Astrocyte of the cerebellum (primary cell): ENCODE data around the gene HSD17B12.

Experiments
- DNase-seq: peaks from one replicate; pipeline ENCODE4 v3.0.0-alpha.2; 2011; ENCODE audit warnings: low read depth
- H3K4me3 ChIP-seq: 2 replicates; pipeline ENCODE4 v1.5.1; 2011; ENCODE audit warnings: mild to moderate bottlenecking, low read depth, low read length, moderate library complexity
- in situ Hi-C: cut with HindIII; loops from 2 replicates; pipeline ENCODE4 v1.10.0; 2017; ENCODE audit warnings: low sequenced_read_pairs
- TF ChIP-seq, protein P1 (sequence below): IDR thresholded peaks from 2 replicates; pipeline ENCODE4 v1.5.1; 2012; ENCODE audit warnings: low read length, low read depth, moderate library complexity, mild to moderate bottlenecking; ENCODE audit errors: missing control alignments

The HSD17B12 gene

DNA sequence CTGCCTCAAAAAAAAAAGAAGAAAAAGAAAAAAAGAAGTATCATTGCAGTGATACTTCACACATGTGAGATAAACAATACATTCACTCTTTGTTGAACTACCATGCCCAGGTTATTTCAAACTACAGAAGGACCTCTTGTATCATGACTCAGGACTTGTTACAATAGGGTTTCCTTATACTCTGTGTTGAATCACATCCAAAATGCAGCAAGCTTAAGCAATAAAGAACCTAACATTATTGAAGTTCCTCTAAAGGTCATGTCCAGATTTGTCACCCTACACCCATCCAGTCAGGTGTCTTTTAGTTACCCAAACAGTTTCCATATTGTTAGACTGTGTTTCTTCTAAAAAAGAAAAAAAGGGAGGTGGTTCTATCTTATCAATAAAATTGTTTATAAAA is 173.2 kb downstream of the HSD17B12 start:
- in situ Hi-C loops, result no loop called here
- no peak overlapping the region for H3K4me3 ChIP-seq
- DNase-seq, result no peak
- TF ChIP-seq, protein P1, sequence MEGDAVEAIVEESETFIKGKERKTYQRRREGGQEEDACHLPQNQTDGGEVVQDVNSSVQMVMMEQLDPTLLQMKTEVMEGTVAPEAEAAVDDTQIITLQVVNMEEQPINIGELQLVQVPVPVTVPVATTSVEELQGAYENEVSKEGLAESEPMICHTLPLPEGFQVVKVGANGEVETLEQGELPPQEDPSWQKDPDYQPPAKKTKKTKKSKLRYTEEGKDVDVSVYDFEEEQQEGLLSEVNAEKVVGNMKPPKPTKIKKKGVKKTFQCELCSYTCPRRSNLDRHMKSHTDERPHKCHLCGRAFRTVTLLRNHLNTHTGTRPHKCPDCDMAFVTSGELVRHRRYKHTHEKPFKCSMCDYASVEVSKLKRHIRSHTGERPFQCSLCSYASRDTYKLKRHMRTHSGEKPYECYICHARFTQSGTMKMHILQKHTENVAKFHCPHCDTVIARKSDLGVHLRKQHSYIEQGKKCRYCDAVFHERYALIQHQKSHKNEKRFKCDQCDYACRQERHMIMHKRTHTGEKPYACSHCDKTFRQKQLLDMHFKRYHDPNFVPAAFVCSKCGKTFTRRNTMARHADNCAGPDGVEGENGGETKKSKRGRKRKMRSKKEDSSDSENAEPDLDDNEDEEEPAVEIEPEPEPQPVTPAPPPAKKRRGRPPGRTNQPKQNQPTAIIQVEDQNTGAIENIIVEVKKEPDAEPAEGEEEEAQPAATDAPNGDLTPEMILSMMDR, result no peak

DNA sequence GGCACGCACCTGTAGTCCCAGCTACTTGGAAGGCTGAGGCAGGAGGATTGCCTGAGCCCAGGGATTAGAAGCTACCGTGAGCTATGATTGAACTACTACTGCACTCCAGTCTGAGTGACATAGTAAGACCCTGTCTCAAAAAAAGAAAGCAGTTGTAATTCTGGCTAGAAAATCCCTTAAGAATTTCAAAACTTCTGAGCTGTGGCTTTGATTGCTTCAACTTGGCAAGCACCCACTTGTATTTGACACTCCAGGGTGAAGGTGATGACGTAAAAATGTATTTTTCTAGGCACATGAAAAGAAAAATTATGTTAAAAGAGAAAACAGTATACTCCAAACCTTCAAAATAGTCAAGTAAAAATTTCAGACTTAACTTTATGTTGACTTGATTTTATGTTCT is 176.5 kb downstream of the HSD17B12 start:
- in situ Hi-C loops, result no loop called here
- no peak overlapping the region for H3K4me3 ChIP-seq
- TF ChIP-seq, protein P1, result no peak
- no peak for DNase-seq

DNA sequence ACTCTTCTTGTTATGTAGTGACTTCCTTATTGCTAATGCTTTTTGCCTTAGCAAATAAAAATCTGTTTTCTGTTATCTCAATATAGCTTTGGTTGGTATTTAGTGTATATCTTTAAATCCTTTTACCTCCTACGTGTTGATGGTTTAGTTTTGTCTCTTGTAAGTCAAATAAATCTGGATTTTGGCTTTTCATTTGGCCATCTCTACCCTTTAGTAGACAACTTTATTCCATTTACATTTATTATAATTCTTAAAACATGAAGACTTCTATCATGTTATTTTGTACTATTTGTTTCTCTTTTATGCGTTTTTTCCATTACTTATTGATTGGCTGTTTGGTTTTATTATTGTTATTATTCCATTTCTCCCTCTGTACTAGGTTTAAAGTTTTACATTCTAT is 180.6 kb downstream of the HSD17B12 start:
- no peak for DNase-seq
- H3K4me3 ChIP-seq, result no peak overlapping the region
- in situ Hi-C loops, result no loop called here
- TF ChIP-seq, protein P1, result no peak

DNA sequence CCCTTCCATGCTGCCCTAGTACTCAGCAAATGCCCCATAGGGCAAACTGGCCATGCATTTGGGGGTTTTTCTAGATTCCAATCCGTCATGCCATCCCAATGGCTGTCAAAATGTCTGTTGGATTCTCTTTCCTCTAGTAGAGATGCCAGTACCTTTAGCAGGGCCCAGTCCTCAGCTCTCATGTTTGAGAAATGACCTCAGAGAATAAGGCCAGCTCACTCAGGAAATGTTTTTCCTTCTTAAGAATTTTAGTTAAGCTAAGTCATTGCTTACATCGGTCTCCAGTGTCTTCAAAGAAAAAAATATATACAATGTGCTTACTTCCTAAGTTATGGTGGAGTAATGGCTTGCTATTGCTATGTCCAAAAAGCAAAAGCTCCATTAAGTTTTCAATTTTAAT is 186.0 kb downstream of the HSD17B12 start:
- TF ChIP-seq, protein P1, result no peak
- in situ Hi-C loops, result no loop called here
- H3K4me3 ChIP-seq, result no peak overlapping the region
- DNase-seq, result no peak

DNA sequence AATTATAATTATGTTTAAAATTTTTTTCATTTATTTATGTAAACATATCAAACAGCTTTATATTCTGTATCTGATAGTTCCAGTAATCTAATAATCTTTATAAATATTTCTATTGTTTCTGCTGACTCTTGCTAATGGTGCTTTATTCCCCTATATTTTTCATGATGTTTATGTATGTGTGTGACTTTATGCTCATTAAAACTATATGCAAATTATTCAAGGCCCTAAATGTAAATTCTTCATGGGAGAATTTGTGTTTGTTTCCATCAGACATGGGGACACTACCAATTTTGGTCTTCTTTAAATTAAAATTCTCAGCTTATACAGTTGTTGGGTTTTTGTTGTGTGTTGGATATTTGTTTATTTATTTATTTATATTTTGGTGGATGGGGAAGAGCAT is 186.4 kb downstream of the HSD17B12 start:
- in situ Hi-C loops, result no loop called here

DNA sequence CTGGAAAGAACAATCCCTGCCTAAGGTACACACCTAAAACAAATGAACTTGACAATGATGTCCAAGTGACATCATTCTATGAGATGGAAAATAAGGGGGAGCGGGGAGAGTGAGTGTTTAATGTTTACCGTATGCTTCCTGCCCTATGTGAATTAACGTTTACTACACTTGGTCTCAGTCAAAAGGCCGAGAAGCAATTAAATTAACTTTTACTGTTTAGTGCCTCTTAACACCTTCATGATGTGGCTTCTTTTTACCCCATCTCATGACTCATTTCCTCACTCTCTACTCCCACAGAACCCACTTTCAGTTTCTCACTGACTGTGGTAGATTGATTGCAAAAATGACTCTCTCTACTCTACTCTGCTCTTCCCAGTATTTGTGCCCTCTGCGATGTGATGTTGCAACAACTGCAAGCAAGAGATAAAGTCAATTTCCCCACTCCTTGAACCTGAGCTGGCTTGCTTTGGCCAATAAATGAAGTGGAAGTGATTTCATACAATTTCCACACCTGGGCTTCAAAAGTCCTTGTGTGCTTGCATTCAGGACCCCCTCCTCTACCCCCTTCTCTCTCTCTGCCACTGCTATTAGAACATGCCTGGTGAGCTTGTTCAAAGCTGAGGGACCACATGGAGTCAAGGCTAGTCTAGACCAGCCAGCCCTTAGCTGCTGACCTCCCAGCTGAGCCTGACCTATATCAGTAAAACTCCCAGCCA is 188.5 kb downstream of the HSD17B12 start:
- in situ Hi-C loops, result no loop called here

More for the DNA sequence above, 186.4 kb downstream of the HSD17B12 start:
- no peak for DNase-seq
- no peak overlapping the region for H3K4me3 ChIP-seq
- TF ChIP-seq, protein P1, result no peak

More for the DNA sequence above, 188.5 kb downstream of the HSD17B12 start:
- H3K4me3 ChIP-seq, result no peak overlapping the region
- no peak for DNase-seq
- TF ChIP-seq, protein P1, result no peak
